Tibial artery (tissue), 4 donors: ENCODE data around the gene ACIN1.

ENCODE experiments used
- DNase-seq, 2 donors: peaks; one replicate each; pipeline ENCODE4 v3.0.0-alpha.2; 2019
- H3K27ac ChIP-seq, 2 donors: fragments of 200-600 bp; sonication (generic) in 1 of 2; 1 replicate in 1 of 2; 2 replicates in 1 of 2; pipeline ENCODE4 v1.5.1; 2018 to 2019; ENCODE audit warnings: mild to moderate bottlenecking in 1 of 2
- H3K27me3 ChIP-seq, 2 donors: fragments of 200-600 bp; sonication (generic) in 1 of 2; one replicate each; pipeline versions ENCODE4 v1.5.1 to v1.6.0; 2016 to 2019
- H3K36me3 ChIP-seq, 3 donors: fragments of 200-600 bp; sonication (generic) in 2 of 3; one replicate each; pipeline ENCODE4 v1.5.1; 2016 to 2019; ENCODE audit warnings: mild to moderate bottlenecking in 2 of 3
- H3K4me1 ChIP-seq, 4 donors: fragments of 200-600 bp; sonication (generic) in 2 of 4; 1 replicate in 3 of 4; 2 replicates in 1 of 4; pipeline ENCODE4 v1.5.1; 2016 to 2019
- H3K4me3 ChIP-seq, 2 donors: fragments of 200-600 bp; sonication (generic) in 1 of 2; 1 replicate in 1 of 2; 2 replicates in 1 of 2; pipeline ENCODE4 v1.5.1; 2018 to 2019; ENCODE audit warnings: mild to moderate bottlenecking in 2 of 2
- H3K9me3 ChIP-seq, 3 donors: fragments of 200-600 bp; sonication (generic) in 1 of 3; one replicate each; pipeline ENCODE4 v1.5.1; 2016 to 2019
- CTCF ChIP-seq, 2 experiments: fragments of 200-600 bp in 1 of 2; fragments of 450-650 bp in 1 of 2; IDR thresholded peaks; one replicate each; pipeline ENCODE4 v1.5.1; 2017 to 2019; ENCODE audit warnings: antibody characterized with exemption in 2 of 2, mild to moderate bottlenecking in 1 of 2, moderate library complexity in 1 of 2
- intact Hi-C: fragments of 100-400 bp; cut with DNase I; formaldehyde crosslinking; loops from one replicate; pipeline ENCODE4 v1.15.0; 2023; ENCODE audit warnings: low total_unique reads

Gene ACIN1

GRCh38 chr14:23047034-23047634 lies 47.8 kb downstream of the ACIN1 start:
- intact Hi-C loops = no loop called here
- no peak for DNase-seq
- peaks cover 0 to 3% of the 10 kb centered on the region in 2 donors for H3K27me3 ChIP-seq
- no peaks in the 10 kb centered on the region for H3K4me1 ChIP-seq
- no peak overlapping the region for H3K27ac ChIP-seq
- no peaks in the 10 kb centered on the region for H3K9me3 ChIP-seq
- H3K4me3 ChIP-seq = no peak overlapping the region
- no peaks in the 10 kb centered on the region for H3K36me3 ChIP-seq
- TF ChIP-seq CTCF (IDR thresholded peaks at IDR 0.05) = no peak

GRCh38 chr14:23045419-23046357 lies 49.2 kb downstream of the ACIN1 start:
- no peaks in the 10 kb centered on the region for H3K9me3 ChIP-seq
- no peak for DNase-seq
- H3K4me3 ChIP-seq = no peak overlapping the region
- peaks cover 0 to 3% of the 10 kb centered on the region in 2 donors for H3K27me3 ChIP-seq
- no peak for TF ChIP-seq CTCF (IDR thresholded peaks at IDR 0.05)
- intact Hi-C loops = no loop called here
- H3K4me1 ChIP-seq = no peaks in the 10 kb centered on the region
- H3K27ac ChIP-seq = no peak overlapping the region
- no peaks in the 10 kb centered on the region for H3K36me3 ChIP-seq

- TF ChIP-seq CTCF (IDR thresholded peaks at IDR 0.05) = no peak
- Histone ChIP-seq H3K9me3 (no peaks in the 10 kb centered on the region), H3K27me3 (peaks cover 0 to 3% of the 10 kb centered on the region in 2 donors), H3K4me1 (no peaks in the 10 kb centered on the region), H3K4me3 (no peak overlapping the region), H3K27ac (no peak overlapping the region), H3K36me3 (no peaks in the 10 kb centered on the region)
- no peak for DNase-seq
- intact Hi-C loops = no loop called here
Measured at GRCh38 chr14:23044840-23045239, 50.1 kb downstream of the ACIN1 start.

- Histone ChIP-seq H3K9me3 (no peaks in the 10 kb centered on the region), H3K36me3 (no peaks in the 10 kb centered on the region), H3K27ac (no peak overlapping the region), H3K4me3 (no peak overlapping the region), H3K4me1 (no peaks in the 10 kb centered on the region), H3K27me3 (peaks cover 0 to 3% of the 10 kb centered on the region in 2 donors)
- DNase-seq = no peak
- TF ChIP-seq CTCF (IDR thresholded peaks at IDR 0.05) = no peak
- intact Hi-C loops = no loop called here
Measured at GRCh38 chr14:23043754-23044153, 51.2 kb downstream of the ACIN1 start.

- no peak overlapping the region for H3K27ac ChIP-seq
- DNase-seq = no peak
Measured at GRCh38 chr14:23043145-23043544, 51.8 kb downstream of the ACIN1 start.

More at GRCh38 chr14:23043145-23043544, 51.8 kb downstream of the ACIN1 start:
- TF ChIP-seq CTCF (IDR thresholded peaks at IDR 0.05) = no peak
- intact Hi-C loops = no loop called here
- H3K27me3 ChIP-seq = peaks cover 0 to 3% of the 10 kb centered on the region in 2 donors
- H3K36me3 ChIP-seq = no peaks in the 10 kb centered on the region
- H3K4me1 ChIP-seq = no peaks in the 10 kb centered on the region
- H3K9me3 ChIP-seq = no peaks in the 10 kb centered on the region
- no peak overlapping the region for H3K4me3 ChIP-seq
